ENCODE measurements around the gene FBXO39.
"Not testable (repeated sequence)": the region's sequence is repeated elsewhere in the genome, so short reads cannot be mapped to it uniquely, and the experiment has no call there.

FBXO39 gene
- 0.13 to 0.18 reads per million in 2 experiments for total RNA-seq

GRCh38 chr17:6775871-6776405, at the start of gene FBXO39:
FBXO39 (plus strand) TSS chr17:6776215; CDS start chr17:6779869, 3,654 bp downstream.
- no peak for DNase-seq (ENCODE audit: low read depth)

DNA sequence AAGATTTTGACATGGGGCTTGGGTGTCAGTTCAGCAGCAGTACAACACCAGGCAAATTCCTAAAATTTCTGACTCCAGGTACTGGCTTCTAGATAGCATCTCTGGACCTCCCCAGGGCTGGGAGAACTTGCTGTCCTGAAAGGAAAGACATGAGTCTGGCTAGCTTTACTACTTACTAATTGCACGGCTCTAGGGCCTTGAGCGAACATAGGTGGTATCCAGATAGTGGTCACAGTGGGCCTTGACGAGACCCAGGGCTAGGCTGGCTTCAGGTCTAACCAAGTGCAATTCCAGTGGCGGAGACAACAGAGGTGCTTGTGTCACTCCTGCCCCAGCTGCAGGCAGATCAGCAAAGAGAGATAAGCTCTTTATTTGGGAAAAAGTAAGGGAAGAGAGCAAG, 46.5 kb upstream of the FBXO39 start:
- DNase-seq (ENCODE audit: low read depth): no peak

DNA sequence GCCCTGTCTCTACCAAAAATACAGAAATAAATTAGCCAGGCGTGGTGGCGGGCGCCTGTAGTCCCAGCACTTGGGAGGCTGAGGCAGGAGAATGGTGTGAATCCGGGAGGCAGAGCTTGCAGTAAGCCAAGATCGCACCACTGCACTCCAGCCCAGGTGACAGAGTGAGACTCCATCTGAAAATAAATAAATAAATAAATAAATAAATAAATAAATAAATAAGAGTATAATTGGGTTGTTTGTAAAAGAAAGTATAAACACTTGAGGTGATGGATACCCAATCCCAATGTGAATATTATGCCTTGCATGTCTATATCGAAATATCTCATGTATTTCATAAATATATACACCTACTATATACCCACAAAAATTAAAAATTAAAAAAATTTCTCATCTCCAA, 29.4 kb upstream of the FBXO39 start:
- DNase-seq (ENCODE audit: low read depth): not testable (repeated sequence)

DNA sequence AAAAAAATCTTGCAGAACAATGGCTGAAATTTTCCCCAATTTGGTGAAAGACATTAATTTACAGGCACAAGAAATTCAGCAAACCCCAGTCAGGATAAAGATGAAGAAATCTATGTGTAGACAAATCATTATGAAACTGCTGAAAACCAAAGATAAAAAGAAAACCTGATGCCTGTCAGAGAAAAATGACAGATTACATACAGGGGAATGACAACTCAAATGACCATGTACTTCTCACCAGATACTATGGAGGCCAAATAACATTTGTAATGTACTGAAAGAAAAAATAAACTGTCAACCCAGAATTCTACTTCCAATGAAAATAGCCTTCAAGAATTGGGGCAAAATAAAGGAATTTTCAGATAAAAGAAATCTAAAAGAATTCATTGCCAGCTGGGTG, 27.4 kb upstream of the FBXO39 start:
- no peak for DNase-seq (ENCODE audit: low read depth)

DNA sequence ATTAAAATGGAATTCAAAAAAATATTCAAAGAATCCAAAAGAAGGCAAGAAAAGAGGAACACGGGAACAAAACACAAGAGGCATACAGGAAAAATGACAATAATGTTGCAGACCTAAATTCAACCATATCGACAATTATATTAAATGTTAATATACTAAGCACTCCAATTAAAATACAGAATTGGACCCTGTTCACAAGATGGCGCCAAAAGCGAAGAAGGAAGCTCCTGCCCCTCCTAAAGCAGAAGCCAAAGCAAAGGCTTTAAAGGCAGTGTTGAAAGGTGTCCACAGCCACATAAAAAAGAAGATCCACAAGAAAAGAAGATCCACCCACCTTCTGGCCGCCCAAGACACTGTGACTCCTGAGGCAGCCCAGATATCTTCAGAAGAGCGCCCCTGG, 26.5 kb upstream of the FBXO39 start:
- DNase-seq (ENCODE audit: low read depth): no peak

DNA sequence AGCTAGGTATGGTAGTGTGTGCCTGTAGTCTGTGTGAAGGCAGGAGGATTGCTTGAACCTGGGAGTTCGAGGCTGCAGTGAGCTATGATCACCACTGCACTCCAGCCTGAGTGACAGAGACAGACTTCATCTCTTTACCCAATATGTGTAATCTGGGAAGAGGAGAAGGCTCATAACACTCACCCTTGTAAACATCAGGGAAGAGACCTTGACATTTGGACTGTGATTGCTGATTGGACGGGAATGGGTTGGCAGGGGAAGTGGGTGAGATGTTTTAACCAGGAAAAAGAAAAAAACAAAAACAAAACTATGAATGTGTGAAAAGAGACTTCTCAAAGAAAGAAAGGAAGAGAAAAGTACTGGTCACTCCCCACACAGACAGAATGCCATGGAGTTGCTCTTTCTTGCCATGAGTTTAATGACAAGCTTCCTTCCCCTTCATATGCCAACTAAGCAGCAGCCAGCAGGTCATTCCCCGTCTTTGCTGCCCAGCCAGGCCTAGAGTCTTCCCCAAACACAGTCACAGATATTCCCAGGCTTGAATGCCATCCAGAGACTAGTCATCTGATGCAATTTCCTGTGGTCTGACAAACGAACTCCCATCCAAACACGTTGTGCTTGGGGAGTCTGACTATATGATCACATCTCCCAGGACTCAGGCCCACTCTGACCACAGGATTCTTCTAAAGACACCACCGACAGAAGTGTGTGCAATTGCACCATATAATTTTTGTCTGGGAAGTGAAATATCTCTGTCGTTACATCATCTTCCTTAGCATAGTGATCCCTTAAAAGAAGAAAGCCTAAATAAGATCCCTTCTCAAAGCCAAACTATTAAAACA, 23.7 kb upstream of the FBXO39 start:
- DNase-seq (ENCODE audit: low read depth): no peak

- DNase-seq (ENCODE audit: low read depth): no peak
These were observed 23.0 kb upstream of the FBXO39 start for GRCh38 chr17:6753006-6753445.

DNA sequence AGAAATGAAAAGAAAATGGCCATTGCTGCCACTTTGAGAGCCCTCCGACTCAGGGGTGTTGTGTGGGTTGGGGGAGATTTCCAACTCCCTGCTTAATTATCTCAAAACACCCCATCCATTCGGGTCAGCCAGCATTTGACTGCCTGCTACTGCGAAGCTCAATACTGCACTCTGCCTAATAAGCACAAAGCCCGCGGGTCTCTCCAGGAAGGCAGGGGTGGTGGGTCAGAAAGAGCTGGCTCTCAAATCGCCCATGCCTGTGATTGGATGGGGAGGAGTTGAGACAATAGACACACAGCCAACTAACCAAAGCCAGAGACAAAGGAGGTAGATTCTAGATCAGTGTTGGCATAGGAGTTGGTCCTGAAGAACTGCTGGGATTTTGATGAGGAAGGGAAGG, 22.5 kb upstream of the FBXO39 start:
- no peak for DNase-seq (ENCODE audit: low read depth)

GRCh38 chr17:6755281-6755680, 20.7 kb upstream of the FBXO39 start:
- DNase-seq (ENCODE audit: low read depth): no peak

GRCh38 chr17:6755731-6756184, 20.3 kb upstream of the FBXO39 start, which contains the start of gene XAF1:
XAF1 (plus strand) TSS chr17:6756046; CDS start chr17:6756079, 33 bp downstream.
- DNase-seq (ENCODE audit: low read depth): peak; percentile 13

- no peak for DNase-seq (ENCODE audit: low read depth)
These were observed 19.5 kb upstream of the FBXO39 start for GRCh38 chr17:6756425-6757031.

DNA sequence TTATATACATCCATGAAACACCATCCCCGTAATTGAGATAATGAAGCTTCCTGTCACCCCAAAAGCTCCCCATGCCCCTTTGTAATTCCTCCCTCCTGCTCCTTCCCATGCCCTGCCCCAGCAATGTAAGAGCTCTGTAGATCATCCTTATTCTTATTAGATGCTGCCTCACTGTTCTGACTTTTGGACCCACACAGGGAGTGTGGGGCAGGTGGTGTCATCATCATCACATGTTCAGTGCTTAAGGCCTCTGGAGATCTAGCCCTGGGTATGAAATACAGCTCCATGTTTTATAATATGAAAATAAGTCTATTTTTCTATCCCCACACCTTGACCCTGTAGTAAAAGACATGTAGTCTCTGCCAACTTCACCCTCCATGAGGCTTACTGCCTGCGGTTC, 18.3 kb upstream of the FBXO39 start:
- DNase-seq (ENCODE audit: low read depth): no peak

DNA sequence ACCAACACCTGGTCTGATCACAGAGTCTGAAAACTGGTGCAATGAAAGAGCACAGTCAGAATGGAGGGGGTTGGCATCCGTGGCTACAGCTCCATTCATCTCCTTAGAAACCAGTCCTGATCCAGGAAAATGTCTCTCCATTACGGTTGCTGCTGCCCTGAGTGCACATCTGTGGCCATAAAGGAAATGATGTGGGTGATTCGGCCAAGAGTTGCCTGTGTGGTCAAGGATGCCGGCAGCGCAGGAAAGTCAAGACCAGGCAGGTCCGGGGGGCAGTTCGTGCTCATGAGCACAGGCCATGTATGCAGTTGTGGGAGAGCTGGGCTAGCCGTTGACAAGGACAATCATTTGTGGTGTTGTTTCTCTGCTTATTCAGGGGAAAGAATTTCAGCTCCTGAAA, 14.2 kb upstream of the FBXO39 start:
- DNase-seq (ENCODE audit: low read depth): no peak

DNA sequence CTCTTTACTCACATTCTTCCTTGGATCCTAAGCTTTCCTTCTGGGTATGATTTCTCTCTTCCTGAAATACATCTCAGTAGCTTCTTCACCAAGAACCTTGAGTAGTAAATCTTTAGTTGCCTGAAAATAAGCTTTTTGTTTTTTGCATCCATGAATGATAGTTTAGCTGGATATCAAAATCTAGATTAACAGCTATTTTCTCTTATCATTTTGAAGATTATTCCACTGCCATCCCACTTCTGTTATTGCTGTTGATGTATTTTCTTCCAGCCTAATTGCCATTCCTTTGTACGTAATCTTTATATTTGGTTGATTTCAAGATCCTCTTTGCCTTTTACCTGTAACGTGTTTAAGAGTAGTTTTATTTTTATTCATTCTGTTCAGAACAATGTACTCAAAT, 7.6 kb upstream of the FBXO39 start:
- DNase-seq (ENCODE audit: low read depth): no peak

DNA sequence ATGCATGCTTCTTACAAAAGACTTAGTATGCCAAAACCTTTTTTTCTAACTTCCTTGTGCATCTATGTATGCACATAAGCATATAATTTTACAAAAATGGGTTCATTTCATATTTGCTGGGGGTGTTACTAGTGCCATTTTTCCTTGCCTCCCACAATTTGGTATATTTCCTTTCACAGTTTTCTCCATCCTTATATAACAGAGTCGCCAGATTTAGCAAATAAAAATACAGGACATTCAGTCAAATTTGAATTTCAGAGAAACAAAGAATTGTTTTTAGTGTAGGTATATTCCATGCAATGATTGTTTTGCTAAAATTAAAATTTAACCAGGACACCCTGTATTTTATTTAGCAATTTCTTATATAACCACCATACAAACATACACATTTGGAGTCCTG, 4.0 kb upstream of the FBXO39 start:
- no peak for DNase-seq (ENCODE audit: low read depth)

- DNase-seq (ENCODE audit: low read depth): not testable (repeated sequence)
These were observed 1.1 kb upstream of the FBXO39 start for GRCh38 chr17:6774906-6775305.

DNA sequence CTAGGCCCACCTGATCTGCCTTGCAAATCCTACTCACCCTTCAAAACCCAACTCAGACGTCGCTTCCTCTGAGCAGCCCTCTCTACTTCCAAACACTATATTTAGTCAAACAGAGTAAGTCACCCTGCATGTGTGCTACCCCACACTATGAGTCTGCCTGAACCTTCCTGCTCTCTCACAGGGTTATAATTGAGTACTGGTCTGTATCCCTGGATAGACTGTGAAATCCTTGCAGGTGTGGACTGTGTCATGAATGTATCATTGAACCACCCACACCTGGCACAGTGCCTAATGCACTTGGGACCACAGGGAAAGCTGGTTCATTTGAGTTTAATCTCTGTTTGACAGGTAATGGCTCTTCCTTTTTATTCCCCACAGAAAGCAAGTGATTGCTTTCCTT, 3.4 kb downstream of the FBXO39 start:
- no peak for DNase-seq (ENCODE audit: low read depth)

GRCh38 chr17:6780001-6780400, 4.0 kb downstream of the FBXO39 start:
- DNase-seq (ENCODE audit: low read depth): no peak

DNA sequence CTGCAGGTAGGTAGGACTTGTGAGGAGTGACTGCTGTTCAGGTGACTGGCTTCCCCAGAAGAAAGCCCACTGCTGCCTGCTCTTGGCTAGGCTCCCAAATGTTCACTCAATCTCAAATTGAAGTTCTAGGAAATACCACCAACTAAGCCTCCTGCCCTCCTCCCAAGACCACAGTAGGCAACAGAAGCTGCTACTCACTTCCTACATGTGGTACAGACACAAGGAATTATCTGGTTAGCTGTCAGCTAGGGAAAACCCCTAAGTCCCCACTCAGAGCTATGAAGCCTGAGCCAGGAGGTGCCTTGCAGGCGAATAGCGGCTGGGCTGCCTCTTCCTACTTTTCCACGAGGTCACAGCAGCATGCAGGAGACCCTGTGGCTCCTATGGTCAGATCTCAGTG, 4.9 kb downstream of the FBXO39 start:
- no peak for DNase-seq (ENCODE audit: low read depth)

GRCh38 chr17:6782244-6782643, 6.2 kb downstream of the FBXO39 start:
- no peak for DNase-seq (ENCODE audit: low read depth)

DNA sequence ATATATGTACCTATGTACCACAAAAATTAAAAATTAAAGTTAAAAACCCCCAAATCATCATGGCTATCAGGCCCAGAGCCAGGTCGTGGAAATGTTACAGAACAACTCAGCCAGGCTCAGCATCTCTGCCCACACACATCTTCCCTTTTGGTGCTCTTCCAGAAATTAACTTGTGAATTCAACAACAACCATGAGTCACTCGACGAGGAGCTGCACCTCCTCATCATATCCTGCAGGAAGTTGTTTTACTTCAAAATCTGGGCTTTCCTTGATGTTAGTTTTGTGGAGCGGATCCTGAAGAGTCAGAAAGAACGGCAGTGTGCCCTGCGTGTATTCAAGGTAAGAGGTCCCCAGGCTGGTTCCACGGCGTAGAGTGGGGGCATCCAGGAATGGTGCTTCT, 10.6 kb downstream of the FBXO39 start:
- DNase-seq (ENCODE audit: low read depth): no peak

DNA sequence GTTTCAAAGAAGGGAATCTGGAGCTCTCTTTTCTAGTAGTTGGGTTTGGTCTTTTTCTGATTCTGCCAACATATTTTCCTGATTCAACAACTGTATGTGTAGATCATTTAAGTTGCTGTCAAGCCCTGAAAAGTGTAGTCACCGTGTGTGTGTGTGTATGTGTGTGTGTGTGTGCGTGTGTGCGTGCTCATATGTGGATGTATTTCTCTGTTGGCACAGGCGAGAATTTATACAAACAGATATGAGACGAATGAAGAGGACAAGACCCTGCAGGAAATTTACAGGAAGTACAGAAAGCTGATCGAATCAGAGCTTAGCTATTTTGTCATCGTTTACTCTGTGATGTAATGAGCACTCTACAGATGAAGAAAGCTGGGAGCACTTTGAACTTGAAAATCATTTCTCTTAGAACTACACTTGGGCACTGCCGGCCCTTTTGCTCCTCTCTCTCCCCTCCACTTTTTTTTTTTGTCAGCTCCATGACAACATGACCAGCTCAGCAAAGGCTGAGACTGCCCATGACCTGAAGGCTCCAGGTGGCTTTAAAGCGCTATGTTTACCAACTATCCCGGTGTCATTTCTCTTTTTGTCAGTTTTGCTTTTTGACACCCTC, 11.2 kb downstream of the FBXO39 start:
- no peak for DNase-seq (ENCODE audit: low read depth)

DNA sequence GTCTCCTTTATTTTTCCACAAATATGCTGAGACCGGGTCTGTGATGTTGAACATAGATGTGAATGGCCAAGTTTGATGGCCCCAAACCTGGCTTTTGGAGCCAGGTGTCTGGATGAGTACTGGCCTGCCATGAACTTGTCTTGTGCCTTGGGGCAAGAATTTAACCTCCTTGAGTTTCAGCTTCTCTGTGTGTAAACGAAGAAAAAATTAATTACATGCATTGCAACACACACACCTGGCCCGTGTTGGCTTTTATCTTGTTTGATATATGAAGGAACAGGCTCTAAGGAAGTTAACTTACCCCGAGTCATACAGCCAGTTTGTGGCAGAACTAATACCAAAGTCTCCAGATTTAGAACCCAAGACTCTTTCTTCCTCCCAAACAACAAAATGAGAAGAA, 13.1 kb downstream of the FBXO39 start:
- DNase-seq (ENCODE audit: low read depth): no peak

All from T follicular helper cell (primary cell).